Activated T-cell treated with anti-CD3 and anti-CD28 coated beads, Interleukin-2, amount 50 U/mL, for 4 hours (primary cell): Measurements from ENCODE around the gene SEMA3A. TPM values are rescaled to one million over a fixed set of nuclear protein-coding genes. Genes with fewer than 3 reads are reported as not detected.
"Not testable (repeated sequence)": the region's sequence is repeated elsewhere in the genome, so short reads cannot be mapped to it uniquely, and the experiment has no call there.

Source experiments
- ATAC-seq, 2 donors: fragments of 200-7000 bp; cut with Tn5 transposase; one replicate each; pipeline ENCODE4 v1.10.0; 2021
- DNase-seq: peaks from one replicate; pipeline ENCODE4 v3.0.0-alpha.2; 2020
- H3K27me3 Mint-ChIP-seq: one replicate; pipeline ENCODE4 v1.8.0; 2021; ENCODE audit warnings: low read depth, mixed read lengths
- H3K36me3 Mint-ChIP-seq: one replicate; pipeline ENCODE4 v1.8.0; 2022; ENCODE audit warnings: mixed read lengths; ENCODE audit not compliant: insufficient read depth
- H3K4me1 Mint-ChIP-seq: one replicate; pipeline ENCODE4 v1.8.0; 2021; ENCODE audit warnings: low read depth, mixed read lengths
- H3K4me3 Mint-ChIP-seq: one replicate; pipeline ENCODE4 v1.8.0; 2021; ENCODE audit warnings: mild to moderate bottlenecking, moderate library complexity, mixed read lengths
- H3K9me3 Mint-ChIP-seq: one replicate; pipeline ENCODE4 v1.8.0; 2021; ENCODE audit warnings: mixed read lengths
- total RNA-seq, 3 donors: library from RNA; stranded (reverse); gene quantifications; one replicate each; pipeline ENCODE4 v1.2.1, GENCODE V29; 2021

Gene SEMA3A
- total RNA-seq, result under 1 TPM; 0.03 to 0.11 (median 0.08) TPM

- ATAC-seq (peak; percentile 77 to 86), DNase-seq (no peak)
- H3K4me3 Mint-ChIP-seq, result peak within 1 kb of the TSS; percentile 87
- H3K36me3 Mint-ChIP-seq, result no peaks in the 10 kb centered on the region
- H3K9me3 Mint-ChIP-seq, result no peaks in the 10 kb centered on the region
- peaks cover 20% of the 10 kb centered on the region for H3K4me1 Mint-ChIP-seq
- H3K27me3 Mint-ChIP-seq, result peaks cover 2% of the 10 kb centered on the region
These were observed at the start of gene SEMA3A for GRCh38 chr7:84194484-84195271. TSS of gene SEMA3A (minus strand) at chr7:84194789. CDS start at chr7:84194586, 203 bp downstream.

- not testable (repeated sequence) for DNase-seq, ATAC-seq, H3K27me3 Mint-ChIP-seq, H3K4me3 Mint-ChIP-seq, H3K36me3 Mint-ChIP-seq, H3K4me1 Mint-ChIP-seq
- peaks cover 31% of the 10 kb centered on the region for H3K9me3 Mint-ChIP-seq
These were observed 48.4 kb upstream of the SEMA3A start for GRCh38 chr7:84243037-84243436.

GRCh38 chr7:84238596-84238995, 44.0 kb upstream of the SEMA3A start:
- ATAC-seq (no peak), DNase-seq (no peak)
- no peaks in the 10 kb centered on the region for H3K4me1 Mint-ChIP-seq
- H3K27me3 Mint-ChIP-seq, result no peaks in the 10 kb centered on the region
- H3K9me3 Mint-ChIP-seq, result peaks cover 21% of the 10 kb centered on the region
- H3K4me3 Mint-ChIP-seq, result no peak overlapping the region
- H3K36me3 Mint-ChIP-seq, result no peaks in the 10 kb centered on the region

GRCh38 chr7:84237533-84238173, 43.1 kb upstream of the SEMA3A start:
- H3K36me3 Mint-ChIP-seq, result no peaks in the 10 kb centered on the region
- H3K4me1 Mint-ChIP-seq, result no peaks in the 10 kb centered on the region
- H3K4me3 Mint-ChIP-seq, result no peak overlapping the region
- DNase-seq (no peak), ATAC-seq (peak; percentile 88 to 93)
- H3K9me3 Mint-ChIP-seq, result peaks cover 17% of the 10 kb centered on the region
- H3K27me3 Mint-ChIP-seq, result no peaks in the 10 kb centered on the region

GRCh38 chr7:84236398-84236797, 41.8 kb upstream of the SEMA3A start:
- ATAC-seq, result no peak

GRCh38 chr7:84232646-84233045, 38.1 kb upstream of the SEMA3A start:
- ATAC-seq, result no peak
- Mint-ChIP-seq H3K9me3 (no peaks in the 10 kb centered on the region), H3K27me3 (no peaks in the 10 kb centered on the region), H3K4me1 (no peaks in the 10 kb centered on the region), H3K4me3 (no peak overlapping the region), H3K36me3 (no peaks in the 10 kb centered on the region)
- no peak for DNase-seq

More at GRCh38 chr7:84236398-84236797, 41.8 kb upstream of the SEMA3A start:
- H3K27me3 Mint-ChIP-seq, result no peaks in the 10 kb centered on the region
- peaks cover 11% of the 10 kb centered on the region for H3K9me3 Mint-ChIP-seq
- H3K4me3 Mint-ChIP-seq, result no peak overlapping the region
- no peak for DNase-seq
- no peaks in the 10 kb centered on the region for H3K36me3 Mint-ChIP-seq
- H3K4me1 Mint-ChIP-seq, result no peaks in the 10 kb centered on the region

GRCh38 chr7:84231157-84231556, 36.6 kb upstream of the SEMA3A start:
- no peak overlapping the region for H3K4me3 Mint-ChIP-seq
- ATAC-seq, result no peak
- H3K36me3 Mint-ChIP-seq, result no peaks in the 10 kb centered on the region
- no peaks in the 10 kb centered on the region for H3K9me3 Mint-ChIP-seq
- no peaks in the 10 kb centered on the region for H3K4me1 Mint-ChIP-seq
- no peak for DNase-seq
- H3K27me3 Mint-ChIP-seq, result no peaks in the 10 kb centered on the region

GRCh38 chr7:84230491-84230890, 35.9 kb upstream of the SEMA3A start:
- Mint-ChIP-seq H3K9me3 (no peaks in the 10 kb centered on the region), H3K27me3 (no peaks in the 10 kb centered on the region), H3K36me3 (no peaks in the 10 kb centered on the region), H3K4me3 (no peak overlapping the region), H3K4me1 (no peaks in the 10 kb centered on the region)
- no peak for DNase-seq
- ATAC-seq, result no peak

- no peaks in the 10 kb centered on the region for H3K27me3 Mint-ChIP-seq
- no peaks in the 10 kb centered on the region for H3K36me3 Mint-ChIP-seq
- no peak overlapping the region for H3K4me3 Mint-ChIP-seq
- DNase-seq, result no peak
- H3K9me3 Mint-ChIP-seq, result no peaks in the 10 kb centered on the region
- no peak for ATAC-seq
- no peaks in the 10 kb centered on the region for H3K4me1 Mint-ChIP-seq
These were observed 33.9 kb upstream of the SEMA3A start for GRCh38 chr7:84228526-84228925.

GRCh38 chr7:84226759-84227158, 32.2 kb upstream of the SEMA3A start:
- ATAC-seq, result no peak

GRCh38 chr7:84224505-84224904, 29.9 kb upstream of the SEMA3A start:
- Mint-ChIP-seq H3K4me3 (no peak overlapping the region), H3K36me3 (no peaks in the 10 kb centered on the region), H3K4me1 (no peaks in the 10 kb centered on the region), H3K27me3 (no peaks in the 10 kb centered on the region), H3K9me3 (no peaks in the 10 kb centered on the region)
- no peak for ATAC-seq
- no peak for DNase-seq

More at GRCh38 chr7:84226759-84227158, 32.2 kb upstream of the SEMA3A start:
- Mint-ChIP-seq H3K36me3 (no peaks in the 10 kb centered on the region), H3K4me1 (no peaks in the 10 kb centered on the region), H3K4me3 (no peak overlapping the region), H3K27me3 (no peaks in the 10 kb centered on the region), H3K9me3 (no peaks in the 10 kb centered on the region)
- no peak for DNase-seq

- H3K9me3 Mint-ChIP-seq, result no peaks in the 10 kb centered on the region
- DNase-seq, result no peak
- ATAC-seq, result no peak
- no peak overlapping the region for H3K4me3 Mint-ChIP-seq
- no peaks in the 10 kb centered on the region for H3K27me3 Mint-ChIP-seq
- H3K4me1 Mint-ChIP-seq, result no peaks in the 10 kb centered on the region
- H3K36me3 Mint-ChIP-seq, result no peaks in the 10 kb centered on the region
These were observed 24.7 kb upstream of the SEMA3A start for GRCh38 chr7:84219310-84219709.

- H3K36me3 Mint-ChIP-seq, result no peaks in the 10 kb centered on the region
These were observed 24.1 kb upstream of the SEMA3A start for GRCh38 chr7:84218681-84219080.

GRCh38 chr7:84216472-84216871, 21.9 kb upstream of the SEMA3A start:
- H3K4me3 Mint-ChIP-seq, result no peak overlapping the region
- DNase-seq (no peak), ATAC-seq (no peak)
- H3K4me1 Mint-ChIP-seq, result no peaks in the 10 kb centered on the region
- no peaks in the 10 kb centered on the region for H3K27me3 Mint-ChIP-seq
- no peaks in the 10 kb centered on the region for H3K9me3 Mint-ChIP-seq
- no peaks in the 10 kb centered on the region for H3K36me3 Mint-ChIP-seq

More at GRCh38 chr7:84218681-84219080, 24.1 kb upstream of the SEMA3A start:
- ATAC-seq (no peak), DNase-seq (no peak)
- no peaks in the 10 kb centered on the region for H3K9me3 Mint-ChIP-seq
- no peak overlapping the region for H3K4me3 Mint-ChIP-seq
- H3K4me1 Mint-ChIP-seq, result no peaks in the 10 kb centered on the region
- no peaks in the 10 kb centered on the region for H3K27me3 Mint-ChIP-seq

- not testable (repeated sequence) for H3K4me1 Mint-ChIP-seq, H3K9me3 Mint-ChIP-seq, H3K27me3 Mint-ChIP-seq, H3K4me3 Mint-ChIP-seq, ATAC-seq, DNase-seq, H3K36me3 Mint-ChIP-seq
These were observed 20.2 kb upstream of the SEMA3A start for GRCh38 chr7:84214757-84215156.
